AG04449 (cell line): ENCODE results near the gene SIX4.

Experiments
- CTCF ChIA-PET: fragments of 350-600 bp; formaldehyde crosslinking; extraction: SDS; loops from one replicate; lab custom pipeline; 2021; ENCODE audit warnings: antibody characterized with exemption; lab: Yijun Ruan, JAX
- POLR2A ChIA-PET: fragments of 400-600, 350-600 bp; formaldehyde crosslinking; extraction: SDS; loops from one replicate; lab custom pipeline; 2020; ENCODE audit warnings: antibody characterized with exemption, inconsistent platforms; lab: Yijun Ruan, JAX
- DNase-seq: peaks from one replicate; pipeline ENCODE4 v3.0.0-alpha.2; 2010; ENCODE audit warnings: low read depth, low spot score
- H3K4me3 ChIP-seq: 2 replicates; pipeline ENCODE4 v1.5.1; 2011; ENCODE audit warnings: low read depth, mild to moderate bottlenecking, control low read depth, low read length
- TF ChIP-seq, protein P1 (sequence below): IDR thresholded peaks from one replicate; pipeline ENCODE4 v1.5.1; 2011; ENCODE audit warnings: mild to moderate bottlenecking, moderate library complexity, low read length, control low read depth, inconsistent platforms; ENCODE audit not compliant: insufficient read depth; ENCODE audit errors: missing control alignments

The SIX4 gene

GRCh38 chr14:60758885-60759284 lies 34.7 kb upstream of the SIX4 start:
- no peak overlapping the region for H3K4me3 ChIP-seq
- DNase-seq, result no peak
- ChIA-PET CTCF (no interaction called here), POLR2A (no interaction called here)
- TF ChIP-seq, protein P1, sequence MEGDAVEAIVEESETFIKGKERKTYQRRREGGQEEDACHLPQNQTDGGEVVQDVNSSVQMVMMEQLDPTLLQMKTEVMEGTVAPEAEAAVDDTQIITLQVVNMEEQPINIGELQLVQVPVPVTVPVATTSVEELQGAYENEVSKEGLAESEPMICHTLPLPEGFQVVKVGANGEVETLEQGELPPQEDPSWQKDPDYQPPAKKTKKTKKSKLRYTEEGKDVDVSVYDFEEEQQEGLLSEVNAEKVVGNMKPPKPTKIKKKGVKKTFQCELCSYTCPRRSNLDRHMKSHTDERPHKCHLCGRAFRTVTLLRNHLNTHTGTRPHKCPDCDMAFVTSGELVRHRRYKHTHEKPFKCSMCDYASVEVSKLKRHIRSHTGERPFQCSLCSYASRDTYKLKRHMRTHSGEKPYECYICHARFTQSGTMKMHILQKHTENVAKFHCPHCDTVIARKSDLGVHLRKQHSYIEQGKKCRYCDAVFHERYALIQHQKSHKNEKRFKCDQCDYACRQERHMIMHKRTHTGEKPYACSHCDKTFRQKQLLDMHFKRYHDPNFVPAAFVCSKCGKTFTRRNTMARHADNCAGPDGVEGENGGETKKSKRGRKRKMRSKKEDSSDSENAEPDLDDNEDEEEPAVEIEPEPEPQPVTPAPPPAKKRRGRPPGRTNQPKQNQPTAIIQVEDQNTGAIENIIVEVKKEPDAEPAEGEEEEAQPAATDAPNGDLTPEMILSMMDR, result no peak

GRCh38 chr14:60757567-60758002 lies 33.4 kb upstream of the SIX4 start:
- CTCF ChIA-PET, result interaction anchor here (0.5 kb wide), 1 partner anchor 194 kb away, joined by 3 read pairs; no protein-coding TSS in a partner anchor
- TF ChIP-seq, protein P1, result no peak
- POLR2A ChIA-PET, result no interaction called here
- H3K4me3 ChIP-seq, result no peak overlapping the region
- DNase-seq, result no peak

- POLR2A ChIA-PET, result no interaction called here
- H3K4me3 ChIP-seq, result no peak overlapping the region
- CTCF ChIA-PET, result interaction anchor here (1.0 to 1.2 kb wide), 2 partner anchors 18 to 23 kb away, joined by 3 read pairs; no protein-coding TSS in a partner anchor
- TF ChIP-seq, protein P1, result no peak
- DNase-seq, result no peak
Observed at GRCh38 chr14:60756847-60757246, 32.7 kb upstream of the SIX4 start.

DNA sequence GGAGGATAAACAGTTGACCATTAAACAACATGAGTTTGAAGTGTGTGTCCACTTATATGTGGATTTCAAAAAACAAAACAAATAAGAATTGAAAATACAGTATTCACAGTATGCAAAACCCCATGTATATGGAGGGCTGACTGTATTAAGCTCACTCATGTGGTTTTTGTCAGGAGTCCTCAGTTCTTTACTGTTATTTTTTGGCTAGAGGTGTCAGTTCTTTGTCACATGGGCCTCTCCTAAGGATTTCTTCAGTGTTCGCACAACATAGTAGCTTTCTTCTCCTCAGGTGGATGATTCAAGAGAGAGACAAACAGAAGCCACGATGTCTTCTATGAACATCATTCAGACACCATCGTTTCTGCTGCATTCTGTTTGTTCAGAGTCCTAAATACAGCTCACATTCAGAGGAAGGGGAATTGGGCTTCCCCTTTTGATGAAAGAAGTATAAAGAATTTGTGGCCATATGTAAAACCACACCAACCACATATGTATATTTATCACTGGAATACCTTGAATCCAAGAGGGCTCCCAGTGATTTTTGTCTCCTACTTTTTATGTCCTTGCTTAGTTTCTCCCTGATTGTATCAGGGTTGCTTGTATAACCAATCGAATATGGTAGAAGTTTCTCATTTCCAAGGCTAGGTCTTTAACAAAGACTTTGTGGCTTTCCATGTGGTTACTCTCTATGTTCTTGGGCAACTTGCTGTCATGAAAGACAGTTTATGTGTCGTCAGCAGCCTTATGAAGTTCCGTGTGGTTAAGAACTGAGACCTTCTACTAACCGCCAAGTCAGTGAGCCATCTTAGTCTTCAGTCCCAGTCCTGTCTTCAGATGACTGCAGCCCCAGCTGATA lies 29.3 kb upstream of the SIX4 start:
- TF ChIP-seq, protein P1, result no peak
- no peak overlapping the region for H3K4me3 ChIP-seq

DNA sequence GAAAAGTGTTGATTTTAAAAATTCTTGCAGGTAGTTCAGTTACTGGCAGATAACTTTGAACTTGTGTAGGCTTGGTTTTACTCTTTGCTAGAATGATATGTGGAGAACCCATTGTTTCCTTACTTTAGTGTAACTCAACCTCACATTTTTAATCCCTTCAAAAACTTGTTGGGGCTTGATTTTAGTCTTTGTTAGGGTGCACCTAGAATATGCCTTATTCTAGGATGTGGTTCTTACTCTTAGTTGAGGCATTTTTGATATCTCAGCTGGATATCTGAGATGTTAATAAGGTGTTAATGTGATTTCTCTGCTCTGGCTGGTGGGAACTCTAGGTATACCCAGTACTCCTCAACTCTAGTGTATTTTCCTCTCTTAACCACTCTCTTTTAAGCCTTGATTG lies 20.4 kb upstream of the SIX4 start:
- CTCF ChIA-PET, result no interaction called here
- POLR2A ChIA-PET, result no interaction called here

More for the DNA sequence above, 29.3 kb upstream of the SIX4 start:
- ChIA-PET POLR2A (interaction anchor here (0.6 kb wide), 1 partner anchor 128 kb away, joined by 3 read pairs; no protein-coding TSS in a partner anchor), CTCF (interaction anchor here (1.4 kb wide), 1 partner anchor 26 kb away, joined by 3 read pairs; no protein-coding TSS in a partner anchor)
- DNase-seq, result no peak

More for the DNA sequence above, 20.4 kb upstream of the SIX4 start:
- H3K4me3 ChIP-seq, result no peak overlapping the region
- TF ChIP-seq, protein P1, result no peak
- no peak for DNase-seq
